HL-60/S4 treated with retinoic acid at 250 ng/mL for 4 days and 3 days (cell line): ENCODE results near the gene KCTD17.

Experiments
- in situ Hi-C: fragments of 300-500 bp; cut with MboI; formaldehyde crosslinking; loops from 2 replicates; pipeline ENCODE4 v1.7.0; 2022; ENCODE audit warnings: low sequenced_read_pairs

KCTD17 gene

GRCh38 chr22:37072673-37073072 lies 21.1 kb downstream of the KCTD17 start:
- in situ Hi-C loops: no loop called here

- in situ Hi-C loops: no loop called here
Measured at GRCh38 chr22:37074537-37074936, 23.0 kb downstream of the KCTD17 start.

- in situ Hi-C loops: no loop called here
Measured at GRCh38 chr22:37075046-37075445, 23.5 kb downstream of the KCTD17 start.

- in situ Hi-C loops: no loop called here
Measured at GRCh38 chr22:37075822-37076433, 24.4 kb downstream of the KCTD17 start.

- in situ Hi-C loops: no loop called here
Measured at GRCh38 chr22:37077802-37078448, 26.4 kb downstream of the KCTD17 start.

DNA sequence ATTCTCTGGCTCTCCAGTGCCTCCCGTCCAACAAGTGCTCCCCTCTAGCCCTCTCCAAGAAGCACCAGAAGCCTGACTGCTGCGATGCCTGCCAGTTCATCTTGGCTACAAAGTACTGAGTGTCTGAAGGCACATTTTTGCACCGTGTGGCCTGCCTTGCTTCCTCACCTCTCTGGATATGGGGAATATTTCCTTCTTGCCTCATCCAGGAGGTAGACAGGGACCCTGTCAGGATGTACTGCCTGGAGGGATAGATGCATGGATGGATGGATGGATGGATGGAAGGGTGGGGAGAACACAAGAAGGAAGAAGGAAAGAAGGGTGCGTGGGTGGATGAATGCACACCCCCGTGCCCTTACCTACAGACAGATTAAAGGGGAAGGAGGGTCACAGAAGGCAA lies 27.6 kb downstream of the KCTD17 start:
- in situ Hi-C loops: no loop called here

- in situ Hi-C loops: no loop called here
Measured at GRCh38 chr22:37079668-37080171, 28.2 kb downstream of the KCTD17 start.

DNA sequence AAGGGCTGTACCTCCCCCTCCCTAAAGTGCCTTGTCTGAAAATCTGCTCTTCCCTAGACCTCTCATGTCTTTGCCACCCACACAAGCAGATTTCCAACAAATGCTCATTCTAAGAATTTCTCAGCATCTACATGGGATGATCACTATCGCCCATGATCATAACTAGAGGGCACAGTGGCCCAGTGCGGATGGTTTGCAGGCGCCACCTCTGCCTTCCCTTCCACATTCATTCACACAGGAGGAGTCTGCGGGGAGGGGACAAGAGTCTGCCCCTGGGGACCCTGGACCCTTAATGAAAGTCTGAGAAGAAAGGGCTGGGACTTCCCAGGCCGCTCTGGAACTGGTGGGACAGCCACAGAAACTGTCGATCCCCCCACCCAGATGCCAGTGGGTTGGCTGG lies 28.9 kb downstream of the KCTD17 start:
- in situ Hi-C loops: no loop called here

DNA sequence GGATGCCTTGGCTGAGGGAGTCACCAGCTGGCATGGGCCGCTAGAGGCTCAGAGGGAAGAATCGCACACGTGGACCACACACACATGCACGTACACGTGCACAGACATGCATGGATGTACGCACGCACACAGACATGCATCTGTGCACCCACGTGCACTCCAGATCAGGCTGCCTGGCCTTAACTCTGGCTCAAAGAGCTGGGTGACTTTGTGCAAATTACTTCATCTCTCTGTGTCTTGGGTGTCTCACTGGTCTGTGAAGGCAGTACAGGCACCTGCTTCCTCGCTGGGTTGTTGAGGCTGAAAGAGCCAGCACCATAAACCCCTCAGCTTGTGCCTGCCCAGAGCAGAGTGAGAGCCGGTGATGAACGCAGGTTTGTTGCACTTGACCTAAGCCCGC lies 29.3 kb downstream of the KCTD17 start:
- in situ Hi-C loops: no loop called here

DNA sequence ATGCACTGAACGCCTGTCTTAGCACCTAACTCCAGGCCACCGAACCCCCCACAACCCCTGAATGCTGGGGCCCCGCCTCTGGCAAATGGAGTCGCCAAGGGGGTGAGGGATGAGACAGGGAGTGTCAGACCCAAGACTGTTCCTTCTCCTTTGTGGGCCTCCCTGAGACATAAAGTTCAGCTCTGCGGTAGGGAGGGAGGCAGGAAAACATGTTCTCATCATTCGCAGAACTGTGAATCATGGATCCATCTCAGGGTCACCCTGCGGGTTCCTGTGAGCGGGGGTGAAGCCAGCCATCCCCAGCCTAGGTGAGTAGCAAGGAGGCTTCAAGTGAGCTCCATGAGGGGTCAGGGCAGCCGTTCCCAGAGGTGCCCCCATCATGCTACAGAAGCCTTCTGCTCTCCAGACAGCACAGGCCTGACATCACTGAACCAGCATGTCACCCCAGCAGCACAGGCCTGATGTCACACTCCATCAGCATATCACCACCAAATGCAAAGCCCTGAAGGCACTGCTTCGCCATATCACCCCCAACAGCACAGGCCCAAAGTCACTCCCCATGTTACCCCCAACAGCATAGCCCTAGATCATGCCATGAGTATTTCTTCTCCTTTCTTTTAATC lies 30.8 kb downstream of the KCTD17 start:
- in situ Hi-C loops: no loop called here

DNA sequence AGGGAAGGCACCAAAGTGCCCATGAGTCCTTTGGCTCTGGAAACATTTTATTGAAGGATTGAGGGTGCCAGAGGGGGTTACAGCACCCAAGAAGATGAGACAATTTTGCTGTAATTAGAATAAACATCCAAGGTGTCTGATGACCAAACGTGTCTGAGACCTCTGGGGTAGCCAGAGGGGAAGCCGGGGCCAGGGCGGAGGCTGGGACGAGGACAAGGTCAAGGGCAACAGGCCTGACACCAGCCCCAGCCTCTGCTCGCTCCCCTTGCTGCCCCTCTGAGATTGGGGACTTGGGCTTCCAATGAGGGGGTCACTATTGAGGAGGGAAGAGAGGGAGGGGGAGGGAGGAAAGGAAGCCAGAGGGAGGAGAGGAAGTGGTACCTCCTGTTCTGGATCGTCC lies 32.4 kb downstream of the KCTD17 start:
- in situ Hi-C loops: no loop called here

- in situ Hi-C loops: no loop called here
Measured at GRCh38 chr22:37084385-37084784, 32.8 kb downstream of the KCTD17 start.

GRCh38 chr22:37086184-37086583 lies 34.6 kb downstream of the KCTD17 start:
- in situ Hi-C loops: no loop called here

DNA sequence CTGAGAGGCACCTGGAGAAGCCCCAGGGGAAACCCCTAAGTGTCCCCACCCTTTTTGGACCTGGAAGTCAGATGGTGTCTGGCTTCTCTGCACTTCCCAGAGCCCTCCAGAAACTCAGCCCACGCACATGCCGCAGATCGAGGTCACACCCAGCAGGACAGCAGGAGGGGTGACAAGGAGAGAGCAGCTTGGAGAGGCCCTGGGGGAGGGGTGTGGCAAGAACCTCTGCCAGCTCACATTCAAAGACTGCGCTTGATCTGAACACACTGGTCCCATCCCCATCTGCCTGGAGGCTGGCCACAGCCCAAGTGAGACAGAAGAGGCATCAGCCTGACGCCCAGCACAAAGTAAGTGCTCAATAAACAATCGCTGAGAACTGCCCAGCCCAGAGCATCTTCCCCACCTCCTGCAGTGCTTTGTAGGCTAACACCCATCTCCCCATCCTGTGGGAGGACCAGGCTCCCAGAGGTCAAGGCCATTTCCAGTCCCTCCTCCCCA lies 36.6 kb downstream of the KCTD17 start:
- in situ Hi-C loops: no loop called here

DNA sequence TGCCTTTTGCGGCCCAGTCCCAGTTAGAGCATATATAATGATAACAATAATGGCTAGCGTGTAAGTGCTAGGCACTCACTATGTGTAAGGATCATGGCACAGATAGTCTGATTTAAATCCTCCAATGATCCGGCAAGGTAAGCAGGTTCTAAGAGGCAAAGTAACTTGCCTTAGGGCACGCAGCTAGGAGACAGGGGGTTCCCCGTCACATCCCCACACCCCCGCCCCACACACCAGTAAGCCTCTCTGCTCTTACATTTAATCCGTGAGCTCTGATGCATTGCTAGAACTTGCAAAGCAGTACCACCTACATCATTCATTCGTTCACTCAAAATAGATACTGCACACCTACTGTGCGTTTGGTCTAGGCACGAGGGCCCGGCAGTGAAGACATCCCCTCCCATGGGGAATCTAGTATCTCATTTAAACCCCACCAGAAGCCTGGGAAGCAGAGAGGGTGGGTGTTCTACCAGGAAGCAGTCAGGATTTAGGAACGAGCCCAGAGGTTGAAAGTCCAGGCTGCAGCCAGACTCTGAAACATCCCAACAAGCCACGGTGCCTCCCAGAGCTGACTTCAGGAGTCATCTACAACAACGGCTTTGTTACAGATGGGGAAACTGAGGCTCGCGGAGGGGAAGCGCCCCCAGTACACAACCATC lies 37.3 kb downstream of the KCTD17 start:
- in situ Hi-C loops: no loop called here

DNA sequence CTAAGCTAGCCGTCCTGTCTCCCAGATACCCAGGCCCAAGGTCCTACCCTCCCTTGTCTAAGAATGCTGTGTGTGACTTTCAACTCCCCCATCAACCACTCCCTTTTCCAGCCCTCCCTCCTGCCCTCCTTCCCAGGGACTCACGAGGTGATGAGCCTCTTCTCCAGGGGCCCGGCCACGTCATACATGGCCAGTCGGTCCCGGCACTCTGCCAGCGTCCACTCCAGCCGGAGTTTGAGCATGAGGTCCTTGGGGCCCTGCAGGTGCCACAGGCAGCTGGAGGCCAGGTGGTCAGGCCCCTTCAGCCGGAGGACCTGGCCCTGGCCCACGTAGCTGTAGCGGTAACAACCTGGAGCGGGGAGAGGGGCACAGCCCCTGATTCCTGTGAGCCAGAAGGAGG lies 37.9 kb downstream of the KCTD17 start:
- in situ Hi-C loops: no loop called here

- in situ Hi-C loops: no loop called here
Measured at GRCh38 chr22:37090920-37091695, 39.6 kb downstream of the KCTD17 start.

GRCh38 chr22:37091994-37092393 lies 40.5 kb downstream of the KCTD17 start:
- in situ Hi-C loops: no loop called here

GRCh38 chr22:37092997-37093396 lies 41.5 kb downstream of the KCTD17 start:
- in situ Hi-C loops: no loop called here

- in situ Hi-C loops: no loop called here
Measured at GRCh38 chr22:37094239-37094638, 42.7 kb downstream of the KCTD17 start.

GRCh38 chr22:37095113-37095512 lies 43.6 kb downstream of the KCTD17 start:
- in situ Hi-C loops: no loop called here
